ENCODE data around the gene ZNF629. TPM values are rescaled to one million over a fixed set of nuclear protein-coding genes. Genes with fewer than 3 reads are reported as not detected.

Gene ZNF629
- total and polyA plus RNA-seq, 2 of the 4 experiments (the other 2 are of a cell fraction) = 7.3 to 9.1 TPM

GRCh38 chr16:30830072-30830417 lies 43.0 kb upstream of the ZNF629 start:
- Histone ChIP-seq H3K18ac (ENCODE audit: low read depth, low read length) (no peak overlapping the region), H2AK9ac (replicated peaks; ENCODE audit: low read depth, low read length, poor library complexity) (no peak overlapping the region), H4K8ac (ENCODE audit: low read depth in 2 of 2, low read length in 2 of 2) (no peak overlapping the region), H3K9me1 (ENCODE audit: insufficient read depth, low read length) (no peaks in the 10 kb centered on the region; the same call in 1 of the 2 replicates), H2AFZ (replicated peaks; ENCODE audit: low read length, poor library complexity) (no peak overlapping the region), H3K79me1 (ENCODE audit: low read depth in 1 of 2, low read length in 2 of 2) (no peaks in the 10 kb centered on the region), H3K36me3 (ENCODE audit: control insufficient read depth, insufficient read depth, low read length) (peaks cover 1% of the 10 kb centered on the region; the same call in 1 of the 2 replicates), H4K20me1 (ENCODE audit: insufficient read depth, low read length) (no peaks in the 10 kb centered on the region), H3K14ac (replicated peaks; ENCODE audit: low read depth, low read length) (no peak overlapping the region), H3K4me2 (ENCODE audit: low read depth, low read length) (no peak overlapping the region), H2BK20ac (ENCODE audit: low read depth, low read length) (no peak overlapping the region), H2AK5ac (ENCODE audit: low read depth, low read length) (no peak overlapping the region), H2BK120ac (ENCODE audit: low read depth, low read length) (no peak overlapping the region), H4K91ac (ENCODE audit: insufficient read depth, low read depth, low read length) (no peak overlapping the region), H3K4me1 (ENCODE audit: control insufficient read depth, insufficient read depth, low read length) (no peaks in the 10 kb centered on the region), H3K4me3 (ENCODE audit: insufficient read depth, low read depth, low read length) (no peak overlapping the region), H3K9ac (ENCODE audit: low read depth, low read length) (no peak overlapping the region), H3K27ac (ENCODE audit: insufficient read depth, low read length) (no peak overlapping the region), H4K5ac (ENCODE audit: low read depth, low read length) (no peak overlapping the region), H3K9me3 (ENCODE audit: control insufficient read depth, insufficient read depth, low read length) (no peaks in the 10 kb centered on the region), H2BK5ac (ENCODE audit: low read depth, low read length, poor library complexity, severe bottlenecking) (no peak overlapping the region), H3K27me3 (ENCODE audit: control insufficient read depth, insufficient read depth, low read length) (peaks cover 2% of the 10 kb centered on the region; the same call in 1 of the 2 replicates), H3K4ac (ENCODE audit: low read depth, low read length) (no peak overlapping the region), H2BK15ac (ENCODE audit: low read depth, low read length) (no peak overlapping the region), H3K23ac (ENCODE audit: low read depth, low read length) (no peak overlapping the region), H3K56ac (ENCODE audit: extremely low read depth, insufficient read depth, low read length) (no peak overlapping the region)
- WGBS, 2 experiments (ENCODE audit: extremely low coverage in 2 of 2, insufficient read length in 1 of 2) = 100% methylated on average over 3 of the region's 6 CpGs; no CpG with 5 or more reads in 1 of the 2 experiments
- no peak for ATAC-seq (ENCODE audit: low read depth)
- no peak for TF ChIP-seq RCOR1 (IDR thresholded peaks at IDR 0.05; ENCODE audit: insufficient replicate concordance, low read length)
- TF ChIP-seq USF2 (IDR thresholded peaks at IDR 0.05; ENCODE audit: low read depth, low read length) = no peak
- TF ChIP-seq MAFK (IDR thresholded peaks at IDR 0.05; ENCODE audit: low read depth, low read length) = no peak
- TF ChIP-seq FOS (IDR thresholded peaks at IDR 0.05; ENCODE audit: low read depth, low read length) = no peak
- TF ChIP-seq RAD21 (IDR thresholded peaks at IDR 0.05; ENCODE audit: low read length) = no peak
- intact Hi-C loops (cut with micrococcal nuclease) (no loop called here), dilution Hi-C loops (cut with HindIII; ENCODE audit: low sequenced_read_pairs, unreplicated experiment) (no loop called here), in situ Hi-C loops (cut with MboI; ENCODE audit: low sequenced_read_pairs) (no loop called here)
- no peak for DNase-seq
- ChIA-PET CTCF (interaction anchor here (1.6 kb wide), 1 partner anchor 15 kb away, joined by 6 read pairs; no protein-coding TSS in a partner anchor), POLR2A (ENCODE audit: unreplicated experiment) (no interaction called here)
- BruUV-seq (replicated peaks) = no TSS peak

Data from IMR-90 (cell line).